Measurements from ENCODE around the gene FMNL2. TPM values are rescaled to one million over a fixed set of nuclear protein-coding genes. Genes with fewer than 3 reads are reported as not detected.

The FMNL2 gene
- total RNA-seq, 1 donor from 2014 or later = 166 TPM

- no peaks in the 10 kb centered on the region for H3K36me3 Mint-ChIP-seq (ENCODE audit: unreplicated experiment)
- H3K27me3 Mint-ChIP-seq (ENCODE audit: unreplicated experiment) = peaks cover 2% of the 10 kb centered on the region
- TF ChIP-seq, protein P1, sequence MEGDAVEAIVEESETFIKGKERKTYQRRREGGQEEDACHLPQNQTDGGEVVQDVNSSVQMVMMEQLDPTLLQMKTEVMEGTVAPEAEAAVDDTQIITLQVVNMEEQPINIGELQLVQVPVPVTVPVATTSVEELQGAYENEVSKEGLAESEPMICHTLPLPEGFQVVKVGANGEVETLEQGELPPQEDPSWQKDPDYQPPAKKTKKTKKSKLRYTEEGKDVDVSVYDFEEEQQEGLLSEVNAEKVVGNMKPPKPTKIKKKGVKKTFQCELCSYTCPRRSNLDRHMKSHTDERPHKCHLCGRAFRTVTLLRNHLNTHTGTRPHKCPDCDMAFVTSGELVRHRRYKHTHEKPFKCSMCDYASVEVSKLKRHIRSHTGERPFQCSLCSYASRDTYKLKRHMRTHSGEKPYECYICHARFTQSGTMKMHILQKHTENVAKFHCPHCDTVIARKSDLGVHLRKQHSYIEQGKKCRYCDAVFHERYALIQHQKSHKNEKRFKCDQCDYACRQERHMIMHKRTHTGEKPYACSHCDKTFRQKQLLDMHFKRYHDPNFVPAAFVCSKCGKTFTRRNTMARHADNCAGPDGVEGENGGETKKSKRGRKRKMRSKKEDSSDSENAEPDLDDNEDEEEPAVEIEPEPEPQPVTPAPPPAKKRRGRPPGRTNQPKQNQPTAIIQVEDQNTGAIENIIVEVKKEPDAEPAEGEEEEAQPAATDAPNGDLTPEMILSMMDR (IDR thresholded peaks at IDR 0.05; ENCODE audit: partially characterized antibody, unreplicated experiment) = no peak
- H3K27ac Mint-ChIP-seq (ENCODE audit: unreplicated experiment) = no peak overlapping the region
- no peak for DNase-seq
- H3K9me3 Mint-ChIP-seq (ENCODE audit: unreplicated experiment) = peaks cover 8% of the 10 kb centered on the region
- no peaks in the 10 kb centered on the region for H3K4me1 Mint-ChIP-seq (ENCODE audit: low read depth, unreplicated experiment)
- no peak overlapping the region for H3K4me3 Mint-ChIP-seq (ENCODE audit: unreplicated experiment)
Measured at GRCh38 chr2:152649997-152650396, 315.0 kb downstream of the FMNL2 start.

DNA sequence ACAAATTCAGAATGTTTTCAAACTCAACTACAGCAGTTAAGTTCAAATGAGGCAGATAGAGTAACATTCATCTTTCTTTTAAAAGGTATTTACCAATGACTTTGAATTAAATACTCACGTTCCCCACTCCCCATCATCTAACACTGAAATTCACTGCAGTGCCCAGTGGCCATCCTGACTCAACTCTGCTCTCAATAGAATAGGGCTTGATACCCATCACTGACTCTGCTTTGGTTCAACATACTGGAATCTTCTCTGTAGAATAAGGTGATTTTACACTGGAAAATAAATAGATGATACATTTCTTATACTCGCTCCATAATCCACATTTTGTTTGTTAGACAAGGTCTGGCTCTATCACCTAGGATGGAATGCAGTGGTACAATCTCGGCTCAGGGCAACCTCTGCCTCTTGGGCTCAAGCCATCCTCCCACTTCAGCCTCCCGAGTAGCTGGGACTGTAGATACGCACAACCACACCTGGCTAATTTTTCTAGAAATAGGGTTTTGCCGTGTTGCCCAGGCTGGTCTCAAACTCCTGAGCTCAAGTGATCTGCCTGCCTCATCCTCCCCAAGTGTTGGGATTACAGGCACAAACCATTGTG is 315.9 kb downstream of the FMNL2 start:
- no peaks in the 10 kb centered on the region for H3K36me3 Mint-ChIP-seq (ENCODE audit: unreplicated experiment)
- H3K27me3 Mint-ChIP-seq (ENCODE audit: unreplicated experiment) = no peaks in the 10 kb centered on the region
- H3K4me3 Mint-ChIP-seq (ENCODE audit: unreplicated experiment) = no peak overlapping the region
- H3K27ac Mint-ChIP-seq (ENCODE audit: unreplicated experiment) = no peak overlapping the region
- no peak for DNase-seq
- peaks cover 3% of the 10 kb centered on the region for H3K9me3 Mint-ChIP-seq (ENCODE audit: unreplicated experiment)
- no peaks in the 10 kb centered on the region for H3K4me1 Mint-ChIP-seq (ENCODE audit: low read depth, unreplicated experiment)
- TF ChIP-seq, protein P1 (IDR thresholded peaks at IDR 0.05; ENCODE audit: partially characterized antibody, unreplicated experiment) = no peak

GRCh38 chr2:152651834-152652233 is 316.9 kb downstream of the FMNL2 start:
- Mint-ChIP-seq H3K27ac (ENCODE audit: unreplicated experiment) (no peak overlapping the region), H3K36me3 (ENCODE audit: unreplicated experiment) (no peaks in the 10 kb centered on the region), H3K4me1 (ENCODE audit: low read depth, unreplicated experiment) (no peaks in the 10 kb centered on the region), H3K27me3 (ENCODE audit: unreplicated experiment) (no peaks in the 10 kb centered on the region), H3K9me3 (ENCODE audit: unreplicated experiment) (peaks cover 3% of the 10 kb centered on the region), H3K4me3 (ENCODE audit: unreplicated experiment) (no peak overlapping the region)
- DNase-seq = no peak
- TF ChIP-seq, protein P1 (IDR thresholded peaks at IDR 0.05; ENCODE audit: partially characterized antibody, unreplicated experiment) = no peak

DNA sequence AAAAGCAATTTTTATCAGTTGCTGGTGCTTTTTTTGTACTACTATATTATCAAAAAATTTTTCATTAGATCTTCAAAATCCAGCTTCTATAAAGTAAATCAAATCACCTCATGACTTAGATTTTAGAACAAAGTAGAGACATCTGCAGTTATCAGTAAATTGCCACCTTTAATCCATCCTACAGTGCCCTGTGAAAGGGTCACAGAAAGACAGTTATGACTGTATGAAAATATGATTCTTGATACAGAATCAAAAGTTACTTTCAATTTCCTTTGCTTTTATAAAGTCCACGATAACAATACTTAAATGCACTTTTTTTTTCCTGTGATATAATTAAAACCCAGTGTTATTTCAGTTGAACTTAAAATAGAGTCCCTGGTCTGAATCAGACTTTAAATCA is 320.9 kb downstream of the FMNL2 start:
- Mint-ChIP-seq H3K4me3 (ENCODE audit: unreplicated experiment) (no peak overlapping the region), H3K27me3 (ENCODE audit: unreplicated experiment) (no peaks in the 10 kb centered on the region), H3K36me3 (ENCODE audit: unreplicated experiment) (no peaks in the 10 kb centered on the region), H3K27ac (ENCODE audit: unreplicated experiment) (no peak overlapping the region), H3K9me3 (ENCODE audit: unreplicated experiment) (peaks cover 3% of the 10 kb centered on the region), H3K4me1 (ENCODE audit: low read depth, unreplicated experiment) (no peaks in the 10 kb centered on the region)
- no peak for DNase-seq
- TF ChIP-seq, protein P1 (IDR thresholded peaks at IDR 0.05; ENCODE audit: partially characterized antibody, unreplicated experiment) = no peak

GRCh38 chr2:152657043-152657442 is 322.1 kb downstream of the FMNL2 start:
- Mint-ChIP-seq H3K36me3 (ENCODE audit: unreplicated experiment) (no peaks in the 10 kb centered on the region), H3K4me1 (ENCODE audit: low read depth, unreplicated experiment) (no peaks in the 10 kb centered on the region), H3K27me3 (ENCODE audit: unreplicated experiment) (no peaks in the 10 kb centered on the region), H3K4me3 (ENCODE audit: unreplicated experiment) (no peak overlapping the region), H3K9me3 (ENCODE audit: unreplicated experiment) (peaks cover 2% of the 10 kb centered on the region), H3K27ac (ENCODE audit: unreplicated experiment) (no peak overlapping the region)
- DNase-seq = no peak
- TF ChIP-seq, protein P1 (IDR thresholded peaks at IDR 0.05; ENCODE audit: partially characterized antibody, unreplicated experiment) = no peak

Data from glutamatergic neuron (in vitro differentiated cells).